HG03108 (cell line): ENCODE measurements around the gene PLPPR3.
"Not testable (repeated sequence)": the region's sequence is repeated elsewhere in the genome, so short reads cannot be mapped to it uniquely, and the experiment has no call there.

Source experiments
- ATAC-seq: cut with Tn5 transposase; IDR thresholded peaks from one replicate; pipeline ENCODE4 v1.9.1; 2021; ENCODE audit warnings: moderate library complexity; ENCODE audit not compliant: unreplicated experiment

PLPPR3 gene

DNA sequence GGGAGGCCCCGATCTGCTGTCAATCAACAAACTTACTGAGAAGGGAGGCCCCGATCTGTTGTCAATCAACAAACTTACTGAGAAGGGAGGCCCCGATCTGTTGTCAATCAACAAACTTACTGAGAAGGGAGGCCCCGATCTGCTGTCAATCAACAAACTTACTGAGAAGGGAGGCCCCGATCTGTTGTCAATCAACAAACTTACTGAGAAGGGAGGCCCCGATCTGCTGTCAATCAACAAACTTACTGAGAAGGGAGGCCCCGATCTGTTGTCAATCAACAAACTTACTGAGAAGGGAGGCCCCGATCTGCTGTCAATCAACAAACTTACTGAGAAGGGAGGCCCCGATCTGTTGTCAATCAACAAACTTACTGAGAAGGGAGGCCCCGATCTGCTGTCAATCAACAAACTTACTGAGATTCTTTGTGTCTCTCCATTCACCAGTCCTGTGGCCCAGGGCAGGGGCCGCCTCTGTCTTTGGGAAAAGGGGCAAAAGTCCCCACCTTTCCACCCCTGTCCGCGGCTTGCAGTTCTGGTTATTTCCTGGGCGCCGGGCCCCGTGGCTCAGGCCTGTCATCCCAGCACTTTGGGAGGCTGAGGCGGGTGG, 32.0 kb upstream of the PLPPR3 start:
- not testable (repeated sequence) for ATAC-seq

DNA sequence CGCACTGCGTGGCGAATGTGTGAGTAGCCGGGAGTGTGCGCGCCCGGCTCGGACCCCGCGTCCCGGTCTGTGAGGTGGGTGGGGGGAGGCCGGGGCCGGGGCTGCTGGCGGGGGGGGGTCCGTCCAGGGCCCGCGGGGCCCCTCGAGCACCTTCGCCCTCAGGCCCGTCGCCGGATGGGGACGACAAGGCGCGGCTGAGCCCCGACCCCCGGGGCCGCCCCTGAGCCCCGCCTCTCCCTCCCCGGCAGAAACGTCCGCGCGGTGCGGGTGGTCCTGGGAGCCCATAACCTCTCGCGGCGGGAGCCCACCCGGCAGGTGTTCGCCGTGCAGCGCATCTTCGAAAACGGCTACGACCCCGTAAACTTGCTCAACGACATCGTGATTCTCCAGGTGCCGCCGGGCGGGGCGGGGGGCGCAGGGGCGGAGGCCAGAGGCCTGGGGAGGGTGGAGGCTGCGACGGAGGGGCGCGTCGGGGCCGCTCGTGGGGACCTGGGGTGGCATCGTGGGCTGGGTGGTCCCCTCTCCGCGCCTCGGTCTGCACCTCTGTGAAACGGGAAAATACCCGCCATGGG, 31.3 kb upstream of the PLPPR3 start:
- ATAC-seq, result no peak

GRCh38 chr19:852136-853013, 30.6 kb upstream of the PLPPR3 start, which contains the start of gene ELANE:
Gene ELANE (plus strand): TSS chr19:852303. CDS start chr19:852329, 26 bp downstream.
- no peak for ATAC-seq

DNA sequence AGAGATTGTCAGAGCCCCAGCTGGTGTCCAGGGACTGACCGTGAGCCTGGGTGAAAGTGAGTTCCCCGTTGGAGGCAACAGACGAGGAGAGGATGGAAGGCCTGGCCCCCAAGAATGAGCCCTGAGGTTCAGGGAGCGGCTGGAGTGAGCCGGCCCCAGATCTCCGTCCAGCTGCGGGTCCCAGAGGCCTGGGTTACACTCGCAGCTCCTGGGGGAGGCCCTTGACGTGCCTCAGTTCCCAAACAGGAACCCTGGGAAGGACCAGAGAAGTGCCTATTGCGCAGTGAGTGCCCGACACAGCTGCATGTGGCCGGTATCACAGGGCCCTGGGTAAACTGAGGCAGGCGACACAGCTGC, 29.2 kb upstream of the PLPPR3 start:
- no peak for ATAC-seq

DNA sequence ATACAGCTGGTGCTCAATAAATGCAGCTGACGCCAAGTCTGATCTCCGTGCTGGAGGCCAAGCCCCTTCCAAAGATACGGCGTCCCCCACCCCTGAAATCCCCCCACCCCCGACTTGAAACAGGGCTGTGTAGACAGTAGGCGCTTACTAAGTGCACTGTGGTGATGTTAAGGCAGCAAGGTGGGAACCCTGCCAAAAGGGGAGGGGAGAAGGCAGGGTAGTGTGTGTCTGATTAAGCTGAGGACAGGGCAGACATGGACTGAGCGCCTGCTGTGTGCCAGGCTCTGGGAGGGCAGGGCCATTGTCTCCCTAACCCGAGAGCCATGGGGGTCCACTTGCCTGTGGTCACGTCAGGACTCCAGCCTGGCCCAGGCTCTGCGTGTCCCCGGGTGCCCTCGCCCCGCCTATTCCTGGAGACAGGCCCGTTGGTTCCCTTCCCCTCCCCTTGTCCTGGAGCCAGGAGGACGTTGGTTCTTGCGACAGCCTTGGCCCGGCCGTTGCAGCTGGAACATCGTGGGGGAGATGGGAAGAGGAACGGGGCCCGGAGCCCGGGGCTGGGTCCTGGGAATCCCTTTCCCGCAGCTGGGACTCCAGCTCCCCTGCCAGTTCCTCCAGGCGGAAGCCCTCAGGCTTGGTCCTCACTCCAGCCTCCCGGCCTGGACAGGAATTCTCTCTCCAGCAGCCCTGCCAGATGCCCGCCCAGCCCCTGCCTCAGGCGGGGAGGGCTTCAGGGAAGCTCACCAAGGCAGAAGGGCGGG, 28.6 kb upstream of the PLPPR3 start:
- no peak for ATAC-seq

DNA sequence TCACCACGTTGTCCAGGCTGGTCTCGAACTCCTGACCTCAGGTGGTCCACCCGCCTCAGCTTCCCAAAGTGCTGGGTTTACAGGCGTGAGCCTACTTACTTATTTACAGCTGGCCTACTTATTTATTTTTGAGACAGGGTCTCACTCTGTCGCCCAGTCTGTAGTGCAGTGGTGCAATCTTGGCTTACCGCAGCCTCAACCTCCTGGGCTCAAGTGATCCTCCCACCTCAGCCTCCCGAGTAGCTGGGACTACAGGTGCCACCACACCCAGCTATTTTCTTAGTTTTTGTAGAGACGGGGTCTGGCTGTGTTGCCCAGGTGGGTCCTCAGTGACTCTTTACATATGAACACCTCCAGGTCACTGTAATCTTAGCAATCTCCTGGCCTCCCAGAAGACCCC, 27.4 kb upstream of the PLPPR3 start:
- ATAC-seq, result not testable (repeated sequence)

DNA sequence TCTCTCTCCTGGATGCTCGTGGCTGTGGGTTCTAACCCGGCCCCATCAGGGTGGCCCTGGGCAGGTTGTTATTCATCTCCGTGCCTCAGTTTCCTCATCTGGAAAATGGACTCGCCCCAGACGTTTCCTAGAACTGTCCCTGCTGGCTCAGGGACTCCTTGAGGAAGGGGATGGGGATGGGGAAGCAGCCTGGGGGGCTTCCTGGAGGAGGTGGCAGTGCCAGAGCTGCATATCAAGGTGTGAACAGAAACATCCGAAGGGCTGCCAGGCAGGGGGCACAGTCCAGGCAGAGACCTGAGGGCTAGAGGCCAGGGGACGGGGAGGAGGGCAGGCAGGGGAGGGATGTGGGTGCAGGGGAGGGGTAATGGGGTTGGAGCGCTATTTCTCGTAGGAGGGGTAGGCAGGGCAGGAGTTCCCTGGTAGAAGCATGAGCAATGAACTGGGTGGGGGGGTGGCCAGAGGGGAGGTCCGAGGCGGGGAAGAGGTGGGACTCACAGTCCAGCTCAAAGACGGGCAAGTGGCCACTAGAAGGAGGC, 26.7 kb upstream of the PLPPR3 start:
- no peak for ATAC-seq

DNA sequence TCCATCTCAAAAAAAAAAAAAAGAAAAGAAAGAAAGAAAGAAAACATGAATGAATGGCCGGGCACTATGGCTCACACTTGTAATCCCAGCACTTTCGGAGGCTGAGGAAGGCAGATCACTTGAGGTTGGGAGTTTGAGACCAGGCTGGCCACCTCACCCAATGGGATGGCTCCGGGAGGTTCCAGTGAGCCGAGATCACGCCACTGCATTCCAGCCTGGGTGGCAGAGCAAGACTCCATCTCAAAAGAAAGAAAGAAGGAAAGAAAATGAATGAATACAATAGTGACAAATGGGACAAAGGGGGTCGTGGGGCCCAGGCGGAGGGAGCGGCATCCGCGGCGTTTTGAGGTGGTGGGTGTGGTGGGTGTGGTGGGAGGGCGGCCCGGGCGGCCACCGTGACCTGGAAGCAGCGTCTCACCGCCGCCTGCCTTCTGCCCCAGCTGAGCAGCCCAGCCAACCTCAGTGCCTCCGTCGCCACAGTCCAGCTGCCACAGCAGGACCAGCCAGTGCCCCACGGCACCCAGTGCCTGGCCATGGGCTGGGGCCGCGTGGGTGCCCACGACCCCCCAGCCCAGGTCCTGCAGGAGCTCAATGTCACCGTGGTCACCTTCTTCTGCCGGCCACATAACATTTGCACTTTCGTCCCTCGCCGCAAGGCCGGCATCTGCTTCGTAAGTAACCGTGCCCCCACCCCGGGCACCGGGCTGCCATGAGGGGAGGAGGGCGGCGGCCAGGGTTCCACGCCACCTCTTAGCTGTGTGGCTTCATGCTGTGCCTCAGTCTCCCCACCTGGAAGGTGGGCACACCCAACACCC, 24.2 kb upstream of the PLPPR3 start:
- ATAC-seq, result no peak

DNA sequence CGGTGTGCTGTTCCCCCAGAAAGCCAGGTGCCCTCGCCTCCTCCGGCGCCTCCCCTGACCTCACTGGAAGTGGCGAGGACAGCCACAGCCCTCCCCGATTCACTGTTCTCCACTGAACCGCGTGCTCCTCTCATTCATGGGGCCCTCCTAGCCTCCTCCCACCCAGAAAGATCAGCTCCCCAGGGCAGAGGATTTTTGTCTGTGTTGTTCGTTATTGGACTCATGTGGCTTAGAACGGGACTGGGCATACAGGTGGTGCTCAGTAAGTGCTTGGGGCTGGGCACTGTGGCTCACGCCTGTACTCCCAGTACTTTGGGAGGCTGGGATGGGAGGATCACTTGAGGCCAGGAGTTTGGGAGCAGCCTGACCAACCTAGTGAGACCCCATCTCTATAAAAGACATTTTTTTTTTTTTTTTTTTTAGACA, 22.8 kb upstream of the PLPPR3 start:
- no peak for ATAC-seq

DNA sequence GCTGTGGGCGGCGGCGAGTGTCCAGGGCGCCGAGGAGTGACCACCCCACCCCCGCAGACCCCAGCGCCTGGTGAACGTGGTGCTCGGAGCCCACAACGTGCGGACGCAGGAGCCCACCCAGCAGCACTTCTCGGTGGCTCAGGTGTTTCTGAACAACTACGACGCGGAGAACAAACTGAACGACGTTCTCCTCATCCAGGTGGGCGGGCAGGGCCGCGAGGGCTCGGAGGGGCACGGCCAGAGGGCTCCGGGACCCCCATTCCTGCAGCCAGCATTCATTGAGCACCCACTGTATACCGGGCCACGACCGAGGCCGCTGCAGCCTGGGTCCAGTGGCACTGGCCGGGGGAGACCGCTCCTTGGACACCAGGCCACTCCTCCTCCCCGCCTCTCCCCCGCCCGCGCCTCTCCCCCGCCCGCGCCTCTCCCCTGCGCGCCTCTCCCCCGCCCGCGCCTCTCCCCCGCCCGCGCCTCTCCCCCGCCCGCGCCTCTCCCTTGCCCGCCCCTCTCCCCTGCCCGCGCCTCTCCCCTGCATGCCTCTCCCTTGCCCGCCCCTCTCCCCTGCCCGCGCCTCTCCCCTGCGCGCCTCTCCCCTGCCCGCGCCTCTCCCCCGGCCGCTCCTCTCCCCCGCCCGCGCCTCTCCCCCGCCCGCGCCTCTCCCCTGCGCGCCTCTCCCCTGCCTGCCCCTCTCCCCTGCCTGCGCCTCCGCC, 22.2 kb upstream of the PLPPR3 start:
- ATAC-seq, result no peak

DNA sequence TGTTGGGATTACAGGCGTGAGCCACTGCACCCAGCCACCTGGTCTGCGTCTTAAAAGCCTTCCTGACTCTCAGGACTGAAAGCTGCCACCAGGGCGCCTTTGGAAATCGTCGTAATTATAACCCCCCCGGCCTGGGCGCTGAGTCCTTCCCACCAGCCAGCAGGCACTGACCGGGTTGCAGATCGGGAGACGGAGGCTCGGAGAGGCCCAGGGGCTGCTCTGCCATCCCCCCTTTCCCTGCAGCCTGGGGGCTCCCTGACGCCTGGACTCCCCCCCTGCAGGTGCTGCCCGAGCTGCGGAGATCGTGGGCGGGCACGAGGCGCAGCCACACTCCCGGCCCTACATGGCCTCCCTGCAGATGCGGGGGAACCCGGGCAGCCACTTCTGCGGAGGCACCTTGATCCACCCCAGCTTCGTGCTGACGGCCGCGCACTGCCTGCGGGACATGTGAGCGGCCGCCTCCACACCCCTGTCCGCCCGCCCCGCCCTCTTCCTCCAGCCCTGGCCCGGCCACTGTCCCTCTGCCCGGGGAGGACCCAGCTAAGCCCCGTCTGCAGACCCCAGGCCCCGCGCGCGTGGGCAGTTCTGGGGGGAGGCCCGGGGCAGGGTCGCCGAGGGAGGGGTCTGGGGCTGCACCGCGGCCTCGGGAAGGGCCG, 21.6 kb upstream of the PLPPR3 start:
- ATAC-seq, result no peak

- not testable (repeated sequence) for ATAC-seq
Observed at GRCh38 chr19:842802-843179, 21.0 kb upstream of the PLPPR3 start.

DNA sequence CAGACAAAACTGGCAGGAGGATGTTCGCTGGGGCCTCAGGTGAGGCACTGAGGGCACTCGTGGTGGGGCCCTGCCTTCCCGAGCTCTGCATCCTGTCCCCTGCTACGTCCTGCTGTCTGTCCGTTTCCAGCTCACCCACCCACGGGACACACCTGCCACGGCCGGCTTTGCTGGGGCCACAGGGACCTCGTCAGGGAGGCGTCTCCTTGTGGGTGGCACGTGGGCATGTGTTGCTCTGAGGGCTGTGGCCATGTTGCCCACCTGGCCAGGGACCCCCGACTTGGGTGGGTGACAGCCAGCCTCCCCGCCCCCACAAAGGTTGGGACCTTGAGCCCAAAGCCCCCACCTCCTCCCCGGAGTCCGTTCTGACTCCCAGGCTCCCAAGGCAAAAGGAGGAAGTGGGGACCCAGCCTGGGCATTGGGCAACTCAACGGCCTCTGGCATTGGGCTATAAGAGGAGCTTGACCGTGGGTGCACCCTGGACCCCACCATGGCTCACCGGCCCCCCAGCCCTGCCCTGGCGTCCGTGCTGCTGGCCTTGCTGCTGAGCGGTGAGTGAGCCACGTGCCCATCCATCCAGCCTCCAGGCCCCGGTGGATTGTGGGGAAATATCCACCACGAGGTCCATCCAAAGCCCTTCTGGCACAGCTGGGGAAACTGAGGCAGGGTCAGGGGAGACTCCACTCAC, 18.9 kb upstream of the PLPPR3 start, which contains the start of gene PRTN3:
TSS of gene PRTN3 (plus strand) at position 481 of the 688 bp plus-strand sequence. CDS start at position 491, 10 bp downstream.
- ATAC-seq, result no peak

DNA sequence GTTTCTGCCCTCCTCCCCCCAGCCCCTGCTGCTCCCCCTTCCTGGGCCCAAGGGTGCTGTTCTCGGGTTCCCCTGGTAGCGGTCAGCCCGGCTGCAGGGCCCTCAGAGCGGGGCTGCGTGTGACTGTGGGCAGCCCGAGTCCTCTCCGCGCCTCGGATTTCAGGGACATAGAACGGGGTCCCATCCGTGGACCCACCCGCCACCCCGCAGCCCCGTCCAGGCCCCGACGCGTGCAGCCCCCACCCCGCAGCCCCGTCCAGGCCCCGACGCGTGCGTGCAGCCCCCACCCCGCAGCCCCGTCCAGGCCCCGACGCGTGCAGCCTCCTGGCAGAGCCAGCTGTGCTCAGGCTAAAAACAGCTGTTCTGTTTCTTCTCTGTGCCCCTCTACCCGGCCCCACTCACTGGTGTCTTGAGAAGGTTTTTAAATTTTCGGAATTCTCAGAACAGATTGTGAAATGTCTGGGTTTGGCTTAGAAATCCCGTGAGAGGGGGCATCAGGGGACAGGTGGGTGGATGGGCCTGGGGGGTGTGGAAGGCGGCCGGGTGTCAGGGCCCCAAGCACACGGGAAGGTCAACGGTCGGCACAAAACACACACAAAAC, 13.6 kb upstream of the PLPPR3 start:
- ATAC-seq, result no peak

GRCh38 chr19:834216-834615, 12.5 kb upstream of the PLPPR3 start:
- ATAC-seq, result no peak

- ATAC-seq, result no peak
Observed at GRCh38 chr19:831407-832369, 9.9 kb upstream of the PLPPR3 start.
